ENCODE data around the gene SORBS1.

SORBS1 gene

DNA sequence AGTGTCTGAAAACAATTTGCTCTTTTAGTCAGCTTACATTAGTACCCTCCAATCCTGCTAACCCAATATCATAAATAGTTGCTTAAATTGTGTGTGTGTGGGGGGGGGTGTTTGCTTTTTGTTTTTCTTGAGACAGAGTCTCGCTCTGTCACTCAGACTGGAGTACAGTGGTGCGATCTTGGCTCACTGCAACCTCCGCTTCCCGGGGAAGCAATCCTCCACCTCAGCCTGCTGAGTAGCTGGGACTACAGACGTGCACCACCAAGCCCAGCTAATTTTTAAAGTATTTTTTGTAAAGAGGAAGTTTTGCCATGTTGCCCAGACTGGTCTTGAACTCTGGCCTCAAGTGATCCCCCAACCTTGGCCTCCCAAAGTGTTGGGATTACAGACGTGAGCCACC is 196.8 kb downstream of the SORBS1 start:
- ATAC-seq = no peak
- TF ChIP-seq CSDC2 (CRISPR knock-in tag; IDR thresholded peaks at IDR 0.05) = no peak
- no peak for TF ChIP-seq ZNF70 (CRISPR knock-in tag; IDR thresholded peaks at IDR 0.05)
- TF ChIP-seq ESRRG (CRISPR knock-in tag; IDR thresholded peaks at IDR 0.05) = no peak
- no peak for TF ChIP-seq PPARA (CRISPR knock-in tag; IDR thresholded peaks at IDR 0.05; ENCODE audit: borderline replicate concordance)
- TF ChIP-seq ZFP3 (CRISPR knock-in tag; IDR thresholded peaks at IDR 0.05) = no peak
- TF ChIP-seq ZC3H10 (CRISPR knock-in tag; IDR thresholded peaks at IDR 0.05) = no peak
- TF ChIP-seq, protein P1, sequence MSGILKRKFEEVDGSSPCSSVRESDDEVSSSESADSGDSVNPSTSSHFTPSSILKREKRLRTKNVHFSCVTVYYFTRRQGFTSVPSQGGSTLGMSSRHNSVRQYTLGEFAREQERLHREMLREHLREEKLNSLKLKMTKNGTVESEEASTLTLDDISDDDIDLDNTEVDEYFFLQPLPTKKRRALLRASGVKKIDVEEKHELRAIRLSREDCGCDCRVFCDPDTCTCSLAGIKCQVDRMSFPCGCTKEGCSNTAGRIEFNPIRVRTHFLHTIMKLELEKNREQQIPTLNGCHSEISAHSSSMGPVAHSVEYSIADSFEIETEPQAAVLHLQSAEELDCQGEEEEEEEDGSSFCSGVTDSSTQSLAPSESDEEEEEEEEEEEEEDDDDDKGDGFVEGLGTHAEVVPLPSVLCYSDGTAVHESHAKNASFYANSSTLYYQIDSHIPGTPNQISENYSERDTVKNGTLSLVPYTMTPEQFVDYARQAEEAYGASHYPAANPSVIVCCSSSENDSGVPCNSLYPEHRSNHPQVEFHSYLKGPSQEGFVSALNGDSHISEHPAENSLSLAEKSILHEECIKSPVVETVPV (CRISPR knock-in tag; IDR thresholded peaks at IDR 0.05) = no peak
- no peak for TF ChIP-seq SNAI2 (CRISPR knock-in tag; IDR thresholded peaks at IDR 0.05)
- no peak for TF ChIP-seq PATZ1 (CRISPR knock-in tag; IDR thresholded peaks at IDR 0.05; ENCODE audit: borderline replicate concordance)
- no peak for TF ChIP-seq TOX (CRISPR knock-in tag; IDR thresholded peaks at IDR 0.05; ENCODE audit: borderline replicate concordance)

- TF ChIP-seq, protein P2, sequence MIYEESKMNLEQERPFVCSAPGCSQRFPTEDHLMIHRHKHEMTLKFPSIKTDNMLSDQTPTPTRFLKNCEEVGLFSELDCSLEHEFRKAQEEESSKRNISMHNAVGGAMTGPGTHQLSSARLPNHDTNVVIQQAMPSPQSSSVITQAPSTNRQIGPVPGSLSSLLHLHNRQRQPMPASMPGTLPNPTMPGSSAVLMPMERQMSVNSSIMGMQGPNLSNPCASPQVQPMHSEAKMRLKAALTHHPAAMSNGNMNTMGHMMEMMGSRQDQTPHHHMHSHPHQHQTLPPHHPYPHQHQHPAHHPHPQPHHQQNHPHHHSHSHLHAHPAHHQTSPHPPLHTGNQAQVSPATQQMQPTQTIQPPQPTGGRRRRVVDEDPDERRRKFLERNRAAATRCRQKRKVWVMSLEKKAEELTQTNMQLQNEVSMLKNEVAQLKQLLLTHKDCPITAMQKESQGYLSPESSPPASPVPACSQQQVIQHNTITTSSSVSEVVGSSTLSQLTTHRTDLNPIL (CRISPR knock-in tag; IDR thresholded peaks at IDR 0.05; ENCODE audit: low read depth) = no peak
- TF ChIP-seq ZC3H10 (CRISPR knock-in tag; IDR thresholded peaks at IDR 0.05) = no peak
- peak; percentile 92 for ATAC-seq
Observed at GRCh38 chr10:95363303-95363912, 197.8 kb downstream of the SORBS1 start.

DNA sequence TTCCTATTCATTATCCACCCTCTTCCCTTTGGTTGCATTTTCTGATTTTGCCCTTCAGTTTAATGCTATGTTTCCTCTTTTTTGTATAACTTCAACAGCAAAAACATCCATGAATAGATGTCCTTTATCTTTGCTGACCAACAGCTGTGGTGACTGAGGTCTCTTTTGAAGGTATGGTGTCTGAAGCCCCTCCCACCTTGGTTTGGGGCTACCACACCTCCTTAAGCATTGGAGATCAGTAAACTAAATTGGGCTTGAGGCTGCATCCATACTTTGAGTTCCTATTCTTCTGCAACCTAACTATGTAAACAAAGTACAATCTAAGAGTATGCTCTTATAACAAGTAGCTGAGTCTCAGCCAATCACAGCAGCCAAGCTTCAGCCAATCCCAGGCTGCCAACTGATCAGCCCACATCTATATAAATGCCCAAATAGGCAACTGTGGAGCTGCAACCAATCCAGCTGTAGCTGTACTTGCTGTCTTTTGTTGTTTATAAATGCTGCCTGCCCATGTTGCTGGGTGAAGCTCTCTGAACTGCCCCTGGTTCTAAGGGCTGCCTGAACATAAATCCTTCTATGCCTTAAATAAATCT is 201.0 kb downstream of the SORBS1 start:
- peak; percentile 69 for ATAC-seq
- no peak for TF ChIP-seq ARNTL (CRISPR knock-in tag; IDR thresholded peaks at IDR 0.05; ENCODE audit: borderline replicate concordance, low read depth)
- no peak for TF ChIP-seq ESRRG (CRISPR knock-in tag; IDR thresholded peaks at IDR 0.05)
- TF ChIP-seq TOX (CRISPR knock-in tag; IDR thresholded peaks at IDR 0.05; ENCODE audit: borderline replicate concordance) = no peak
- TF ChIP-seq RARB (CRISPR knock-in tag; IDR thresholded peaks at IDR 0.05) = no peak
- TF ChIP-seq, protein P2 (CRISPR knock-in tag; IDR thresholded peaks at IDR 0.05; ENCODE audit: low read depth) = no peak
- no peak for TF ChIP-seq PATZ1 (CRISPR knock-in tag; IDR thresholded peaks at IDR 0.05; ENCODE audit: borderline replicate concordance)
- no peak for TF ChIP-seq ZNF70 (CRISPR knock-in tag; IDR thresholded peaks at IDR 0.05)
- no peak for TF ChIP-seq TCF4 (CRISPR knock-in tag; IDR thresholded peaks at IDR 0.05; ENCODE audit: borderline replicate concordance)
- no peak for TF ChIP-seq PPARA (CRISPR knock-in tag; IDR thresholded peaks at IDR 0.05; ENCODE audit: borderline replicate concordance)
- TF ChIP-seq, protein P1 (CRISPR knock-in tag; IDR thresholded peaks at IDR 0.05) = no peak
- TF ChIP-seq TSHZ2 (CRISPR knock-in tag; IDR thresholded peaks at IDR 0.05) = no peak
- no peak for TF ChIP-seq POU6F1 (CRISPR knock-in tag; IDR thresholded peaks at IDR 0.05; ENCODE audit: borderline replicate concordance, low read depth)
- TF ChIP-seq ZFP3 (CRISPR knock-in tag; IDR thresholded peaks at IDR 0.05) = no peak
- no peak for TF ChIP-seq ZNF565 (CRISPR knock-in tag; conservative IDR thresholded peaks at IDR 0.05; ENCODE audit: low read depth)
- no peak for TF ChIP-seq SNAI2 (CRISPR knock-in tag; IDR thresholded peaks at IDR 0.05)
- no peak for TF ChIP-seq BACH2 (CRISPR knock-in tag; IDR thresholded peaks at IDR 0.05; ENCODE audit: borderline replicate concordance)
- TF ChIP-seq OSR1 (CRISPR knock-in tag; IDR thresholded peaks at IDR 0.05) = no peak
- no peak for TF ChIP-seq ZC3H10 (CRISPR knock-in tag; IDR thresholded peaks at IDR 0.05)

All from SK-N-SH treated with all-trans-retinoic acid at 6 μM for 48 hours (cell line).